Right lobe of liver (tissue), 4 donors: ENCODE data around the gene FARS2.

Source experiments
- POLR2A ChIP-seq: fragments of 450-650 bp; IDR thresholded peaks from one replicate; pipeline ENCODE4 v1.6.1; 2017; ENCODE audit warnings: antibody characterized with exemption, mild to moderate bottlenecking
- TF ChIP-seq, protein P1 (sequence below), 4 donors: fragments of 200-600 bp in 3 of 4; fragments of 450-650 bp in 1 of 4; IDR thresholded peaks; one replicate each; pipeline versions ENCODE4 v1.5.1 to v1.8.0; 2016 to 2022; ENCODE audit warnings: antibody characterized with exemption in 4 of 4, mild to moderate bottlenecking in 2 of 4
- donor health status: DM: no; HTN: no; CAD: no.
- donor health status: DM: no; HTN: no; CAD: no.
- donor health status: DM: no; HTN: yes; CAD: no.

DNA sequence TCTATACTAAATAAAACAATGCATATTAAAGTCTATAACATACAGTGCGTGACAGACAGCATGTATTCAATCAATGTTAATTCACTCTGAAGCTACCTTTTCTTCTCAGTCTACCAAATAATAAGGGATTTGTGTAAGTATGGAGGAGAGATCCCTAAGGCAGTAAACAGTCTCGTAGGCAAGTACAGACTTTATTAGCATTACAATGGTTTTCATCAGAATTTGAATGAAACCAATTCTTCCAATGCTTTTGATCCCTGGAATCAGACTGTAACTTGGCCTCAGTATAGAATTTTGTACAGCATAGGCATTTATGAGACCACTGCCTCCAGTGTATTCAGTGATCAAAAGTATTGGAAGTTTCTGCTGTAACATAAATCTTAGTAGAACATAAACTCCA, 20.1 kb upstream of the FARS2 start:
- TF ChIP-seq, protein P1, sequence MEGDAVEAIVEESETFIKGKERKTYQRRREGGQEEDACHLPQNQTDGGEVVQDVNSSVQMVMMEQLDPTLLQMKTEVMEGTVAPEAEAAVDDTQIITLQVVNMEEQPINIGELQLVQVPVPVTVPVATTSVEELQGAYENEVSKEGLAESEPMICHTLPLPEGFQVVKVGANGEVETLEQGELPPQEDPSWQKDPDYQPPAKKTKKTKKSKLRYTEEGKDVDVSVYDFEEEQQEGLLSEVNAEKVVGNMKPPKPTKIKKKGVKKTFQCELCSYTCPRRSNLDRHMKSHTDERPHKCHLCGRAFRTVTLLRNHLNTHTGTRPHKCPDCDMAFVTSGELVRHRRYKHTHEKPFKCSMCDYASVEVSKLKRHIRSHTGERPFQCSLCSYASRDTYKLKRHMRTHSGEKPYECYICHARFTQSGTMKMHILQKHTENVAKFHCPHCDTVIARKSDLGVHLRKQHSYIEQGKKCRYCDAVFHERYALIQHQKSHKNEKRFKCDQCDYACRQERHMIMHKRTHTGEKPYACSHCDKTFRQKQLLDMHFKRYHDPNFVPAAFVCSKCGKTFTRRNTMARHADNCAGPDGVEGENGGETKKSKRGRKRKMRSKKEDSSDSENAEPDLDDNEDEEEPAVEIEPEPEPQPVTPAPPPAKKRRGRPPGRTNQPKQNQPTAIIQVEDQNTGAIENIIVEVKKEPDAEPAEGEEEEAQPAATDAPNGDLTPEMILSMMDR (IDR thresholded peaks at IDR 0.05), result no peak
- no peak for TF ChIP-seq POLR2A
